B cell (primary cell): ENCODE measurements around the gene CXXC5. TPM values are rescaled to one million over a fixed set of nuclear protein-coding genes. Genes with fewer than 3 reads are reported as not detected.

ENCODE experiments used
- ATAC-seq: fragments of 200-7000 bp; cut with Tn5 transposase; one replicate; pipeline ENCODE4 v1.10.0; 2021; ENCODE audit warnings: low read depth, mild to moderate bottlenecking, moderate number of reproducible peaks, moderate library complexity
- CTCF ChIA-PET: fragments of 350-600 bp; sonication (Branson Sonifier 250); formaldehyde crosslinking; loops from one replicate; lab custom pipeline; 2021; ENCODE audit warnings: antibody characterized with exemption, inconsistent platforms; lab: Charles Lee
- POLR2A ChIA-PET: fragments of 350-600 bp; sonication (Branson Sonifier 250); formaldehyde crosslinking; loops from one replicate; lab custom pipeline; 2021; ENCODE audit warnings: antibody characterized with exemption; lab: Charles Lee
- DNase-seq: peaks from one replicate; pipeline ENCODE4 v3.0.0; 2013
- H2AFZ ChIP-seq: 2 replicates; pipeline ENCODE4 v1.6.1; 2012; ENCODE audit warnings: mild to moderate bottlenecking, low read depth, low read length; ENCODE audit not compliant: insufficient read depth, poor library complexity, severe bottlenecking
- H3K27ac ChIP-seq, 2 donors: 1 replicate in 1 of 2; 2 replicates in 1 of 2; pipeline ENCODE4 v1.5.1; 2012 to 2013; ENCODE audit warnings: low read length in 2 of 2, mild to moderate bottlenecking in 2 of 2, moderate library complexity in 1 of 2
- H3K27me3 ChIP-seq, 4 experiments: fragments of 200-600 bp in 1 of 4; sonication (generic) in 1 of 4; replicated peaks in 1 of 4; 1 replicate in 2 of 4; 2 replicates in 2 of 4; pipeline versions ENCODE4 v1.6.1 to v1.7.0; 2013 to 2016; ENCODE audit warnings: low read length in 3 of 4, mild to moderate bottlenecking in 2 of 4, mixed read lengths in 1 of 4, moderate library complexity in 1 of 4; ENCODE audit not compliant: insufficient read depth in 4 of 4, control insufficient read depth in 3 of 4; ENCODE audit errors: control extremely low read depth in 1 of 4
- H3K36me3 ChIP-seq, 2 experiments: replicated peaks in 1 of 2; 1 replicate in 1 of 2; 2 replicates in 1 of 2; pipeline versions ENCODE4 v1.6.1 to v1.7.1; 2013; ENCODE audit warnings: low read length in 1 of 2; ENCODE audit not compliant: insufficient read depth in 2 of 2, control insufficient read depth in 1 of 2; ENCODE audit errors: control extremely low read depth in 1 of 2, extremely low read depth in 1 of 2
- H3K4me1 ChIP-seq, 2 donors: fragments of 200-600 bp in 1 of 2; sonication (generic) in 1 of 2; 1 replicate in 1 of 2; 2 replicates in 1 of 2; pipeline versions ENCODE4 v1.5.1 to v1.6.1; 2013 to 2017; ENCODE audit warnings: low read length in 2 of 2; ENCODE audit not compliant: control insufficient read depth in 2 of 2, insufficient read depth in 2 of 2
- H3K4me2 ChIP-seq: replicated peaks from 2 replicates; pipeline ENCODE3; 2012; ENCODE audit warnings: mild to moderate bottlenecking, low read depth, low read length; ENCODE audit not compliant: poor library complexity, severe bottlenecking
- H3K4me3 ChIP-seq, 5 experiments: fragments of 200-600 bp in 1 of 5; sonication (generic) in 1 of 5; 1 replicate in 3 of 5; 2 replicates in 2 of 5; pipeline versions ENCODE4 v1.5.1 to v1.7.0; 2011 to 2016; ENCODE audit warnings: low read length in 4 of 5, mild to moderate bottlenecking in 4 of 5, low read depth in 2 of 5, control low read depth in 1 of 5, moderate library complexity in 1 of 5; ENCODE audit not compliant: insufficient read depth in 1 of 5; ENCODE audit errors: control extremely low read depth in 1 of 5, extremely low read depth in 1 of 5
- H3K79me2 ChIP-seq: fragments of 200-600 bp; sonication (generic); one replicate; pipeline ENCODE4 v1.6.0; 2016; ENCODE audit warnings: low read length; ENCODE audit not compliant: control insufficient read depth, insufficient read depth
- H3K9ac ChIP-seq: fragments of 200-600 bp; sonication (generic); 2 replicates; pipeline ENCODE4 v1.6.1; 2017; ENCODE audit warnings: mild to moderate bottlenecking, low read length, moderate library complexity
- H3K9me3 ChIP-seq, 3 donors: one replicate each; pipeline versions ENCODE4 v1.6.1 to v1.7.1; 2013; ENCODE audit warnings: low read length in 2 of 3; ENCODE audit not compliant: control insufficient read depth in 2 of 3, insufficient read depth in 1 of 3; ENCODE audit errors: control extremely low read depth in 1 of 3
- H4K20me1 ChIP-seq: 2 replicates; pipeline ENCODE4 v1.6.0; 2012; ENCODE audit warnings: mild to moderate bottlenecking, low read length; ENCODE audit not compliant: insufficient read depth, control insufficient read depth, poor library complexity, severe bottlenecking
- H3K27ac Mint-ChIP-seq: one replicate; pipeline ENCODE4 v1.8.0; 2021; ENCODE audit warnings: mixed read lengths
- H3K27me3 Mint-ChIP-seq: one replicate; pipeline ENCODE4 v1.8.0; 2021; ENCODE audit warnings: mixed read lengths
- H3K4me1 Mint-ChIP-seq: one replicate; pipeline ENCODE4 v1.8.0; 2021; ENCODE audit warnings: mixed read lengths
- H3K4me3 Mint-ChIP-seq: one replicate; pipeline ENCODE4 v1.8.0; 2021; ENCODE audit warnings: mixed read lengths
- H3K9me3 Mint-ChIP-seq: one replicate; pipeline ENCODE4 v1.8.0; 2022; ENCODE audit warnings: mixed read lengths; ENCODE audit not compliant: insufficient read depth
- EZH2 ChIP-seq: IDR thresholded peaks from 2 replicates; pipeline ENCODE4 v1.6.1; 2012; ENCODE audit warnings: borderline replicate concordance, low read depth, mild to moderate bottlenecking, moderate library complexity, low read length; ENCODE audit not compliant: insufficient read depth, poor library complexity, severe bottlenecking
- WGBS: methylation state at CpG from one replicate; pipeline ENCODE4 v1.1.5; 2013; ENCODE audit warnings: missing lambda C conversion rate; ENCODE audit not compliant: insufficient coverage; 5-methylcytosine and 5-hydroxymethylcytosine counted together
- intact Hi-C: fragments of 100-400 bp; cut with micrococcal nuclease; formaldehyde crosslinking; loops from one replicate; pipeline ENCODE4 v1.10.0; 2022
- polyA plus RNA-seq: library from polyadenylated mRNA; depleted of rRNA; stranded (reverse); fragments of >200 nt; gene quantifications from 2 replicates; pipeline ENCODE4 v1.2.3, GENCODE V29; 2012
- total RNA-seq, 2 donors: library from RNA; stranded (reverse); fragments of 120-200 nt in 1 of 2; gene quantifications; 1 replicate in 1 of 2; 2 replicates in 1 of 2; pipeline versions ENCODE4 v1.2.3 to v1.2.4, GENCODE V29; 2013 to 2022
- TF ChIP-seq, protein P1 (sequence below): fragments of 200-600 bp; IDR thresholded peaks from one replicate; pipeline ENCODE4 v1.8.0; 2022; ENCODE audit warnings: antibody characterized with exemption, mild to moderate bottlenecking

Gene CXXC5
- total and polyA plus RNA-seq, 2 donors (not counting 1 experiment from before 2014, with no cell fraction given) = 126 to 143 TPM

DNA sequence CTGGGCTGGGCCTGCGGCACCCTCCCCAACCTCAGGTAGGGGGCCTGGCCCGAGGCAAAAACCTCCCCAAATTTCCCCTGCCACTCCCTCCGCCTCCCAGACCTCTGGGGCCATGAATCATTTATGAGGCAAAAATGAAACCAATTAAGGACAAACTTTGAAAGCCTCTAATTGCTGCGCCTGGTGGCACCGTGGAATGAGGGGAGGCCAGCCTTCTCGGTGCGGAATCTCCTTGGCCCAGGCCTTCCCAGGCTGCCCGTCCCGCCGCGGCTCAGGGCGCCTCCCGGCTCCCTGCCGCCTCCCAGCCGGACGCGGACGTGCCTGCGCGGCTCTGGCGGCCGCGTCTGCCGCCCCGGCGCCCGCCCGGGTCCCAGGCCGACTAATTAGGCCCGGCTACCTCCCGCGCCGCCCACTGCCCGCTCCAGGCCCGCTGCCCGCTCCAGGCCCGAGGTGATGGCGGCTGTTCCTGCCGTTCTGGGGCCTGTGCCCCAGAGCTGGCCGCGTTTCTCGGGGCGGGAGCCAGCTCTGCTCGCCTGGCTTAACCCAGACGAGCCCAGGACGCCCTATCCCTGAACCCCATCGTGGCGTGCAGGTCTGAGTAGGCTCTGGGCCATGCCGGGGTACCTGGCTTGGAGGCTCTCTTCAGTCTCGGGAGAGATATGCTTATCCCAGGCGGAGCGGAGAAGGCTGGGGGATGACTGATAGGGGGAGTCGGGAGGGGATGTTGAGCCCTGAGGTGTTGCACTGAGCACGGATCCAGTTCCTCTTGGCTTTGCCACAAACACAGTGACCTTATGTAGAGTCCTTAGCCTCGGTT is 20.1 kb downstream of the CXXC5 start:
- peak overlapping the region; percentile 94 for H3K4me2 ChIP-seq
- H4K20me1 ChIP-seq = peaks cover 95% of the 10 kb centered on the region
- TF ChIP-seq, protein P1, sequence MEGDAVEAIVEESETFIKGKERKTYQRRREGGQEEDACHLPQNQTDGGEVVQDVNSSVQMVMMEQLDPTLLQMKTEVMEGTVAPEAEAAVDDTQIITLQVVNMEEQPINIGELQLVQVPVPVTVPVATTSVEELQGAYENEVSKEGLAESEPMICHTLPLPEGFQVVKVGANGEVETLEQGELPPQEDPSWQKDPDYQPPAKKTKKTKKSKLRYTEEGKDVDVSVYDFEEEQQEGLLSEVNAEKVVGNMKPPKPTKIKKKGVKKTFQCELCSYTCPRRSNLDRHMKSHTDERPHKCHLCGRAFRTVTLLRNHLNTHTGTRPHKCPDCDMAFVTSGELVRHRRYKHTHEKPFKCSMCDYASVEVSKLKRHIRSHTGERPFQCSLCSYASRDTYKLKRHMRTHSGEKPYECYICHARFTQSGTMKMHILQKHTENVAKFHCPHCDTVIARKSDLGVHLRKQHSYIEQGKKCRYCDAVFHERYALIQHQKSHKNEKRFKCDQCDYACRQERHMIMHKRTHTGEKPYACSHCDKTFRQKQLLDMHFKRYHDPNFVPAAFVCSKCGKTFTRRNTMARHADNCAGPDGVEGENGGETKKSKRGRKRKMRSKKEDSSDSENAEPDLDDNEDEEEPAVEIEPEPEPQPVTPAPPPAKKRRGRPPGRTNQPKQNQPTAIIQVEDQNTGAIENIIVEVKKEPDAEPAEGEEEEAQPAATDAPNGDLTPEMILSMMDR = no peak
- TF ChIP-seq EZH2 = no peak
- DNase-seq = peak; percentile 71
- WGBS = 3% methylated on average over 54 of the region's 55 CpGs
- H3K4me3 Mint-ChIP-seq = peak overlapping the region; percentile 86
- peaks cover 93 to 98% of the 10 kb centered on the region in 2 donors for H3K4me1 ChIP-seq
- no peaks in the 10 kb centered on the region for H3K27me3 ChIP-seq
- ATAC-seq = no peak
- no peaks in the 10 kb centered on the region for H3K9me3 ChIP-seq
- H3K36me3 ChIP-seq = peaks cover 0 to 40% of the 10 kb centered on the region in 2 experiments
- peak overlapping the region; percentile 70 for H3K9ac ChIP-seq
- no peaks in the 10 kb centered on the region for H3K27me3 Mint-ChIP-seq
- H3K4me1 Mint-ChIP-seq = peaks cover 92% of the 10 kb centered on the region
- H3K27ac Mint-ChIP-seq = peak overlapping the region; percentile 99
- intact Hi-C loops = no loop called here
- CTCF ChIA-PET = interaction anchor here (0.8 to 11.4 kb wide), 6 partner anchors 13 to 98 kb away, joined by 4 to 215 read pairs (median 22); partner anchors contain the start of gene CXXC5
- no peak overlapping the region for H2AFZ ChIP-seq
- H3K9me3 Mint-ChIP-seq = no peaks in the 10 kb centered on the region
- POLR2A ChIA-PET = interaction anchor here (0.5 to 9.7 kb wide), 10 partner anchors 8 to 98 kb away, joined by 3 to 266 read pairs (median 6); partner anchors contain the start of gene CXXC5
- H3K79me2 ChIP-seq = peaks cover 100% of the 10 kb centered on the region
- H3K4me3 ChIP-seq = peak overlapping the region in 4 of 5 experiments; percentile 40 to 71 (median 52)
- H3K27ac ChIP-seq = peak overlapping the region; percentile 89 to 90
